WERI-Rb-1 (cell line): Measurements from ENCODE around the gene SELENOM.

Experiments used
- DNase-seq: peaks from one replicate; pipeline ENCODE4 v3.0.0-alpha.2; 2020
- H3K27ac ChIP-seq: fragments of 250-450 bp; sonication (Bioruptor Pico); 2 replicates; pipeline ENCODE4 v1.5.1; 2020; ENCODE audit warnings: mild to moderate bottlenecking, moderate library complexity
- H3K27me3 ChIP-seq: fragments of 250-450 bp; sonication (Bioruptor Pico); 2 replicates; pipeline ENCODE4 v1.5.1; 2021; ENCODE audit warnings: mild to moderate bottlenecking, low read depth, moderate library complexity; ENCODE audit not compliant: insufficient read depth, severe bottlenecking
- H3K36me3 ChIP-seq: fragments of 250-450 bp; sonication (Bioruptor Pico); 2 replicates; pipeline ENCODE4 v1.5.1; 2020; ENCODE audit warnings: mild to moderate bottlenecking, moderate library complexity
- H3K4me3 ChIP-seq: 2 replicates; pipeline ENCODE4 v1.5.1; 2011; ENCODE audit warnings: low read depth, mild to moderate bottlenecking, control low read depth, low read length
- H3K9me3 ChIP-seq: fragments of 250-450 bp; sonication (Bioruptor Pico); 2 replicates; pipeline ENCODE4 v1.5.1; 2021; ENCODE audit warnings: mild to moderate bottlenecking, moderate library complexity; ENCODE audit not compliant: severe bottlenecking
- CTCF ChIP-seq: IDR thresholded peaks from 2 replicates; pipeline ENCODE4 v1.5.1; 2011; ENCODE audit warnings: low read depth, mild to moderate bottlenecking, control low read depth, inconsistent platforms, low read length

The SELENOM gene

GRCh38 chr22:31106731-31107177, 614 bp downstream of the SELENOM start:
- H3K27ac ChIP-seq = no peak overlapping the region

GRCh38 chr22:31106001-31106571, 1.3 kb downstream of the SELENOM start:
- no peaks in the 10 kb centered on the region for H3K27me3 ChIP-seq
- H3K4me3 ChIP-seq = no peak overlapping the region
- no peak for DNase-seq
- no peak for TF ChIP-seq CTCF
- H3K9me3 ChIP-seq = no peaks in the 10 kb centered on the region
- H3K27ac ChIP-seq = no peak overlapping the region
- H3K36me3 ChIP-seq = peaks cover 8% of the 10 kb centered on the region

More at GRCh38 chr22:31106731-31107177, 614 bp downstream of the SELENOM start:
- H3K9me3 ChIP-seq = no peaks in the 10 kb centered on the region
- no peak for DNase-seq
- H3K36me3 ChIP-seq = peaks cover 6% of the 10 kb centered on the region
- TF ChIP-seq CTCF = no peak
- H3K4me3 ChIP-seq = no peak overlapping the region
- H3K27me3 ChIP-seq = no peaks in the 10 kb centered on the region

GRCh38 chr22:31105282-31105929, 2.0 kb downstream of the SELENOM start:
- H3K4me3 ChIP-seq = no peak overlapping the region
- H3K36me3 ChIP-seq = peaks cover 8% of the 10 kb centered on the region
- no peaks in the 10 kb centered on the region for H3K27me3 ChIP-seq
- DNase-seq = no peak
- H3K9me3 ChIP-seq = no peaks in the 10 kb centered on the region
- no peak for TF ChIP-seq CTCF
- H3K27ac ChIP-seq = no peak overlapping the region

- DNase-seq = no peak
- Histone ChIP-seq H3K36me3 (peaks cover 8% of the 10 kb centered on the region), H3K27me3 (no peaks in the 10 kb centered on the region), H3K27ac (no peak overlapping the region), H3K9me3 (no peaks in the 10 kb centered on the region), H3K4me3 (no peak overlapping the region)
- no peak for TF ChIP-seq CTCF
Observed at GRCh38 chr22:31104869-31105268, 2.5 kb downstream of the SELENOM start.

GRCh38 chr22:31103899-31104694, 3.3 kb downstream of the SELENOM start:
- H3K4me3 ChIP-seq = no peak overlapping the region
- no peaks in the 10 kb centered on the region for H3K27me3 ChIP-seq
- H3K36me3 ChIP-seq = peaks cover 15% of the 10 kb centered on the region
- H3K9me3 ChIP-seq = no peaks in the 10 kb centered on the region
- no peak for TF ChIP-seq CTCF
- H3K27ac ChIP-seq = no peak overlapping the region
- DNase-seq = no peak
